ENCODE results near the gene MYOT. TPM values are rescaled to one million over a fixed set of nuclear protein-coding genes. Genes with fewer than 3 reads are reported as not detected.

Gene MYOT
- total RNA-seq, 1 donor from 2014 or later, result not detected

- Histone ChIP-seq H3K9me3 (ENCODE audit: insufficient read depth, low read depth, low read length) (no peaks in the 10 kb centered on the region), H2AFZ (ENCODE audit: low read depth, low read length) (no peak overlapping the region), H3K4me3 (ENCODE audit: insufficient read depth, low read depth, low read length) (no peak overlapping the region), H3K36me3 (ENCODE audit: insufficient read depth, low read length) (no peaks in the 10 kb centered on the region), H3K79me2 (ENCODE audit: insufficient read depth, low read length) (no peaks in the 10 kb centered on the region), H3K4me2 (ENCODE audit: low read length) (no peak overlapping the region), H3K9ac (ENCODE audit: low read length) (no peak overlapping the region), H3K27ac (ENCODE audit: low read depth, low read length) (no peak overlapping the region), H3K27me3 (ENCODE audit: insufficient read depth, low read length) (no peaks in the 10 kb centered on the region), H3K4me1 (ENCODE audit: insufficient read depth, low read length) (no peaks in the 10 kb centered on the region), H4K20me1 (ENCODE audit: insufficient read depth, low read length) (no peaks in the 10 kb centered on the region)
- H3K4me1 Mint-ChIP-seq (ENCODE audit: low read depth, unreplicated experiment), result no peaks in the 10 kb centered on the region
- no peak overlapping the region for H3K4me3 Mint-ChIP-seq (ENCODE audit: unreplicated experiment)
- no peak overlapping the region for H3K27ac Mint-ChIP-seq (ENCODE audit: unreplicated experiment)
- no peaks in the 10 kb centered on the region for H3K36me3 Mint-ChIP-seq (ENCODE audit: low read depth, unreplicated experiment)
- TF ChIP-seq EZH2 (IDR thresholded peaks at IDR 0.05; ENCODE audit: insufficient read depth, low read length) (no peak), CTCF (IDR thresholded peaks at IDR 0.05; ENCODE audit: insufficient read depth, low read depth, low read length) (no peak)
- FAIRE-seq (no peak), DNase-seq (ENCODE audit: low read depth) (no peak)
- no peaks in the 10 kb centered on the region for H3K9me3 Mint-ChIP-seq (ENCODE audit: unreplicated experiment)
- H3K27me3 Mint-ChIP-seq (ENCODE audit: low read depth, unreplicated experiment), result peaks cover 3% of the 10 kb centered on the region
These were observed 895 bp upstream of the MYOT start for GRCh38 chr5:137866541-137867388.

- Histone ChIP-seq H3K9me3 (ENCODE audit: insufficient read depth, low read depth, low read length) (no peaks in the 10 kb centered on the region), H3K9ac (ENCODE audit: low read length) (no peak overlapping the region), H3K79me2 (ENCODE audit: insufficient read depth, low read length) (no peaks in the 10 kb centered on the region), H3K27me3 (ENCODE audit: insufficient read depth, low read length) (no peaks in the 10 kb centered on the region), H3K27ac (ENCODE audit: low read depth, low read length) (no peak overlapping the region), H2AFZ (ENCODE audit: low read depth, low read length) (no peak overlapping the region), H3K4me3 (ENCODE audit: insufficient read depth, low read depth, low read length) (no peak overlapping the region), H3K4me1 (ENCODE audit: insufficient read depth, low read length) (no peaks in the 10 kb centered on the region), H3K4me2 (ENCODE audit: low read length) (no peak overlapping the region), H4K20me1 (ENCODE audit: insufficient read depth, low read length) (no peaks in the 10 kb centered on the region), H3K36me3 (ENCODE audit: insufficient read depth, low read length) (no peaks in the 10 kb centered on the region)
- FAIRE-seq, result no peak
- DNase-seq (ENCODE audit: low read depth), result no peak
- TF ChIP-seq CTCF (IDR thresholded peaks at IDR 0.05; ENCODE audit: insufficient read depth, low read depth, low read length), result no peak
- no peak for TF ChIP-seq EZH2 (IDR thresholded peaks at IDR 0.05; ENCODE audit: insufficient read depth, low read length)
- Mint-ChIP-seq H3K27ac (ENCODE audit: unreplicated experiment) (no peak overlapping the region), H3K36me3 (ENCODE audit: low read depth, unreplicated experiment) (no peaks in the 10 kb centered on the region), H3K27me3 (ENCODE audit: low read depth, unreplicated experiment) (peaks cover under 1% of the 10 kb centered on the region), H3K4me3 (ENCODE audit: unreplicated experiment) (no peak overlapping the region), H3K4me1 (ENCODE audit: low read depth, unreplicated experiment) (no peaks in the 10 kb centered on the region), H3K9me3 (ENCODE audit: unreplicated experiment) (no peaks in the 10 kb centered on the region)
These were observed 3.1 kb downstream of the MYOT start for GRCh38 chr5:137870647-137871339.
